Testis (tissue), 3 donors: ENCODE results near the gene LYPD6B. TPM values are rescaled to one million over a fixed set of nuclear protein-coding genes. Genes with fewer than 3 reads are reported as not detected.

Experiments used
- DNase-seq: peaks from one replicate; pipeline ENCODE4 v3.0.0-alpha.2; 2019
- H3K27ac ChIP-seq, 2 donors: fragments of 200-600 bp; sonication (generic); one replicate each; pipeline ENCODE4 v1.5.1; 2019
- H3K27me3 ChIP-seq: fragments of 200-600 bp; sonication (generic); one replicate; pipeline ENCODE4 v1.5.1; 2019
- H3K36me3 ChIP-seq: fragments of 200-600 bp; sonication (generic); one replicate; pipeline ENCODE4 v1.5.1; 2017; ENCODE audit warnings: low read depth; ENCODE audit errors: missing control alignments
- H3K4me1 ChIP-seq: fragments of 200-600 bp; sonication (generic); one replicate; pipeline ENCODE4 v1.5.1; 2019
- H3K4me3 ChIP-seq, 2 donors: fragments of 200-600 bp; sonication (generic); one replicate each; pipeline ENCODE4 v1.5.1; 2017 to 2019
- H3K9me3 ChIP-seq: fragments of 200-600 bp; sonication (generic); one replicate; pipeline ENCODE4 v1.5.1; 2017
- POLR2A ChIP-seq: fragments of 450-650 bp; IDR thresholded peaks from one replicate; pipeline ENCODE4 v1.6.1; 2017; ENCODE audit warnings: antibody characterized with exemption, mild to moderate bottlenecking, moderate library complexity
- WGBS, 2 donors: methylation state at CpG; one replicate each; pipeline ENCODE4 v1.1.5; 2018; 5-methylcytosine and 5-hydroxymethylcytosine counted together
- intact Hi-C: fragments of 100-400 bp; cut with DNase I; formaldehyde crosslinking; loops from one replicate; pipeline ENCODE4 v1.15.1; 2023; ENCODE audit warnings: low total_unique reads
- polyA plus RNA-seq: library from polyadenylated mRNA; stranded (reverse); fragments of 350-450 nt; fragmentation: Illumina TruSeq; extraction: RNeasy Lipid Tissue Mini Kit (QIAGEN cat#74804); gene quantifications from one replicate; pipeline ENCODE4 v1.2.3, GENCODE V29; 2014; ENCODE audit warnings: low read depth, low replicate concordance; ENCODE audit not compliant: insufficient read depth
- total RNA-seq, 2 donors: library from RNA; depleted of rRNA; stranded (reverse); fragments of >200 nt; gene quantifications; one replicate each; pipeline ENCODE4 v1.2.3, GENCODE V29; 2016
- TF ChIP-seq, protein P1 (sequence below), 3 experiments: fragments of 450-650 bp in 2 of 3; fragments of 200-600 bp in 1 of 3; sonication (generic) in 1 of 3; IDR thresholded peaks; one replicate each; pipeline ENCODE4 v1.5.1; 2016 to 2019; ENCODE audit warnings: antibody characterized with exemption in 3 of 3, mild to moderate bottlenecking in 2 of 3, moderate library complexity in 1 of 3

The LYPD6B gene
- total and polyA plus RNA-seq, 3 donors from 2014 or later: 41.9 to 53.0 (median 45.2) TPM

GRCh38 chr2:149145314-149146295 lies 107.1 kb downstream of the LYPD6B start:
- TF ChIP-seq, protein P1, sequence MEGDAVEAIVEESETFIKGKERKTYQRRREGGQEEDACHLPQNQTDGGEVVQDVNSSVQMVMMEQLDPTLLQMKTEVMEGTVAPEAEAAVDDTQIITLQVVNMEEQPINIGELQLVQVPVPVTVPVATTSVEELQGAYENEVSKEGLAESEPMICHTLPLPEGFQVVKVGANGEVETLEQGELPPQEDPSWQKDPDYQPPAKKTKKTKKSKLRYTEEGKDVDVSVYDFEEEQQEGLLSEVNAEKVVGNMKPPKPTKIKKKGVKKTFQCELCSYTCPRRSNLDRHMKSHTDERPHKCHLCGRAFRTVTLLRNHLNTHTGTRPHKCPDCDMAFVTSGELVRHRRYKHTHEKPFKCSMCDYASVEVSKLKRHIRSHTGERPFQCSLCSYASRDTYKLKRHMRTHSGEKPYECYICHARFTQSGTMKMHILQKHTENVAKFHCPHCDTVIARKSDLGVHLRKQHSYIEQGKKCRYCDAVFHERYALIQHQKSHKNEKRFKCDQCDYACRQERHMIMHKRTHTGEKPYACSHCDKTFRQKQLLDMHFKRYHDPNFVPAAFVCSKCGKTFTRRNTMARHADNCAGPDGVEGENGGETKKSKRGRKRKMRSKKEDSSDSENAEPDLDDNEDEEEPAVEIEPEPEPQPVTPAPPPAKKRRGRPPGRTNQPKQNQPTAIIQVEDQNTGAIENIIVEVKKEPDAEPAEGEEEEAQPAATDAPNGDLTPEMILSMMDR (IDR thresholded peaks at IDR 0.05): no peak
- no peak for TF ChIP-seq POLR2A
- no peaks in the 10 kb centered on the region for H3K36me3 ChIP-seq
- no peak overlapping the region for H3K4me3 ChIP-seq
- H3K4me1 ChIP-seq: no peaks in the 10 kb centered on the region
- H3K27ac ChIP-seq: no peak overlapping the region
- no peaks in the 10 kb centered on the region for H3K27me3 ChIP-seq
- no peaks in the 10 kb centered on the region for H3K9me3 ChIP-seq
- intact Hi-C loops: no loop called here
- WGBS, 2 donors: 70 to 72% methylated on average over 10 of the region's 10 CpGs
- no peak for DNase-seq

DNA sequence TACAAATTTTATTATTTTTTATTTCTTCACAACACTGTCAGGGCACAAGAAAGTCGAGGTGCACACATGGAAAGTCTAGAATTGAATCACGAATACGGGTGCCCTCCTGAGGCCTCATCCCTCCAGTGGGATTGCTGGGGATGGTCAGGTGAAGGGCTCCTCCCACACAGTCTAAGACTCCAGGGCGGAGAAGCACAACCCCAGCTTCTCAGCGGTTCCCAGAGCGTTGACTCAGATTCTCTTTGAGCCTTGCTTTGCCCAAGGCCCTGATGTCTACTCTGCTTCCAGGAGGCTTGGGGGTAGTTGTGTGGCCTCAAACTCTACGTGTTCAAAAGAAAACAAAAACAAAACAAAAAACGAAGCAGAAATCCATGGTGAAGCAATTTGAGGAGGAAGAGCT lies 108.4 kb downstream of the LYPD6B start:
- DNase-seq: no peak
- TF ChIP-seq POLR2A: no peak
- TF ChIP-seq, protein P1 (IDR thresholded peaks at IDR 0.05): no peak
- intact Hi-C loops: no loop called here
- no peaks in the 10 kb centered on the region for H3K9me3 ChIP-seq
- no peaks in the 10 kb centered on the region for H3K36me3 ChIP-seq
- 66 to 73% methylated on average over 8 of the region's 8 CpGs for WGBS, 2 donors
- H3K4me1 ChIP-seq: no peaks in the 10 kb centered on the region
- no peaks in the 10 kb centered on the region for H3K27me3 ChIP-seq
- H3K27ac ChIP-seq: no peak overlapping the region
- no peak overlapping the region for H3K4me3 ChIP-seq

DNA sequence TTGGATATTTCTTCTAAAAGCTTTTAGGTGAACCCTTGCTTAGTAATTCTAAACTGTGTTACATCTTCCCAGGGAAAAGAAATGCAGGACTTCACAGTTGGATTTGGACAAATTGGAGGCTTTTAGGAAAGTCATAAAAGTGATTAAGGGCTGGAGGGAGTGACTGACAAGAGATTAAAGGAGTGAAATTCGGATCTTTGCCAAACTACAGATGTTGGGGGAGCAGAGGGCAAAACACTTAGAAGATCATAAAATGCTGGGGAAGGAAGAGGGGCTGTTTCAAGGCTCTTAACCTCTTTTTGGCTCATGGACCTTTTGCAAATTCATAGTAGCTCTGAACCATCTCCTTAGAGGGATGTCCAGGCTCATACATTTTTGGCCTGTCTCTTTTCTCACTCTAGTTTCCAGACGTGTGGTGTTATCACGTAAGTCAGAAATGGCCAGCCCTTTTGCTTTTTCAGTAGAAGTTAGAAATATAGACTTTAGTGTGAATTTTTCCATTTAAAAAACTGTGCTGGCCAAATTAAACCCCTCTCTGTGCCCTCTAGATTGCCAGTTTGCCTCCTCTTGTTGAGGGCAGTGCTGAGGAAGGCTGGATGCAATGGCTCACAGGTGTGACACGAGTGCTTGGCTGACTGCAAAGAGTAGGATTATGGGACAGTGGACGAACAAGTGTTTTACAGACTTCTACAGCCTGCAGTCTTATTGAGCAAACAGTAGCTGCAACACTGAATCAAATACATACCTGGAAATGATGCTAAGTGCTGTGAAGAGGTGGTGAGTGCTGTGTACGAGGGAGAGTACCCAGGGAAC lies 109.9 kb downstream of the LYPD6B start:
- H3K9me3 ChIP-seq: no peaks in the 10 kb centered on the region
- H3K27me3 ChIP-seq: no peaks in the 10 kb centered on the region
- TF ChIP-seq POLR2A: no peak
- TF ChIP-seq, protein P1 (IDR thresholded peaks at IDR 0.05): no peak
- H3K27ac ChIP-seq: no peak overlapping the region
- WGBS, 2 donors: 52 to 54% methylated on average over 6 of the region's 6 CpGs
- H3K4me3 ChIP-seq: no peak overlapping the region
- no peaks in the 10 kb centered on the region for H3K4me1 ChIP-seq
- no peaks in the 10 kb centered on the region for H3K36me3 ChIP-seq
- no peak for DNase-seq
- intact Hi-C loops: no loop called here

- Histone ChIP-seq H3K36me3 (no peaks in the 10 kb centered on the region), H3K27ac (no peak overlapping the region), H3K4me1 (no peaks in the 10 kb centered on the region), H3K4me3 (no peak overlapping the region), H3K9me3 (no peaks in the 10 kb centered on the region), H3K27me3 (no peaks in the 10 kb centered on the region)
- WGBS, 2 donors: 82 to 89% methylated on average over 4 of the region's 4 CpGs
- TF ChIP-seq, protein P1 (IDR thresholded peaks at IDR 0.05): no peak
- no peak for TF ChIP-seq POLR2A
- DNase-seq: no peak
- intact Hi-C loops: no loop called here
These were observed 110.5 kb downstream of the LYPD6B start for GRCh38 chr2:149149007-149149297.
